Hepatocyte (in vitro differentiated cells): ENCODE results near the gene PMS1. TPM values are rescaled to one million over a fixed set of nuclear protein-coding genes. Genes with fewer than 3 reads are reported as not detected.
A peak's percentile ranks its signal among the peaks of the same experiment; 100 is the strongest.

Experiments used
- DNase-seq: peaks from one replicate; pipeline ENCODE4 v3.0.0-alpha.2; 2016; ENCODE audit warnings: low spot score
- H2AFZ ChIP-seq: fragments of 200-600 bp; sonication (generic); 2 replicates; pipeline ENCODE4 v1.6.0; 2016; ENCODE audit warnings: antibody characterized with exemption, mild to moderate bottlenecking
- H3K27ac ChIP-seq: fragments of 200-600 bp; sonication (generic); 2 replicates; pipeline ENCODE4 v1.5.1; 2016; ENCODE audit warnings: mild to moderate bottlenecking
- H3K27me3 ChIP-seq: fragments of 200-600 bp; sonication (generic); 2 replicates; pipeline ENCODE4 v1.6.1; 2016
- H3K36me3 ChIP-seq: fragments of 200-600 bp; sonication (generic); replicated peaks from 2 replicates; pipeline ENCODE4 v1.5.1; 2016; ENCODE audit warnings: low read depth; ENCODE audit not compliant: insufficient read depth
- H3K4me1 ChIP-seq: fragments of 200-600 bp; sonication (generic); 2 replicates; pipeline ENCODE4 v1.5.1; 2016; ENCODE audit warnings: mild to moderate bottlenecking, moderate library complexity; ENCODE audit not compliant: insufficient read depth
- H3K4me2 ChIP-seq: fragments of 200-600 bp; sonication (generic); 2 replicates; pipeline ENCODE4 v1.6.0; 2016
- H3K4me3 ChIP-seq: fragments of 200-600 bp; sonication (generic); 2 replicates; pipeline ENCODE4 v1.5.1; 2016; ENCODE audit warnings: mild to moderate bottlenecking
- H3K79me2 ChIP-seq: fragments of 200-600 bp; sonication (generic); 2 replicates; pipeline ENCODE4 v1.6.0; 2017; ENCODE audit warnings: mild to moderate bottlenecking
- H3K9me2 ChIP-seq: fragments of 200-600 bp; sonication (generic); replicated peaks from 2 replicates; pipeline ENCODE4 v1.6.0; 2017; ENCODE audit warnings: mild to moderate bottlenecking; ENCODE audit not compliant: insufficient read depth
- H3K9me3 ChIP-seq: fragments of 200-600 bp; sonication (generic); 2 replicates; pipeline ENCODE4 v1.5.1; 2016; ENCODE audit warnings: low read depth, mild to moderate bottlenecking
- H4K20me1 ChIP-seq: fragments of 200-600 bp; sonication (generic); 2 replicates; pipeline ENCODE4 v1.6.0; 2016; ENCODE audit warnings: mild to moderate bottlenecking; ENCODE audit not compliant: insufficient read depth, poor library complexity, severe bottlenecking
- EZH2 ChIP-seq: fragments of 200-600 bp; sonication (generic); IDR thresholded peaks from 2 replicates; pipeline ENCODE4 v1.6.1; 2016; ENCODE audit warnings: antibody characterized with exemption, mild to moderate bottlenecking, borderline replicate concordance
- EZH2phosphoT487 ChIP-seq: fragments of 200-600 bp; sonication (generic); IDR thresholded peaks from one replicate; pipeline ENCODE4 v1.6.1; 2018; ENCODE audit warnings: antibody characterized with exemption, mild to moderate bottlenecking, low read depth, moderate library complexity; ENCODE audit not compliant: unreplicated experiment, severe bottlenecking
- WGBS: methylation state at CpG from one replicate; pipeline ENCODE4 v1.1.6; 2016; ENCODE audit warnings: low lambda C conversion rate; ENCODE audit errors: missing lambda C conversion rate; 5-methylcytosine and 5-hydroxymethylcytosine counted together
- polyA plus RNA-seq: library from polyadenylated mRNA; unstranded; fragments of >200 nt; fragmentation: Nextera tagmentation; extraction: Ambion mirVana; gene quantifications from 2 replicates; pipeline ENCODE4 v1.2.1, GENCODE V29; 2016
- total RNA-seq: library from RNA; depleted of rRNA; stranded (reverse); fragments of >200 nt; gene quantifications from 2 replicates; pipeline ENCODE4 v1.2.3, GENCODE V29; 2014
- TF ChIP-seq, protein P1 (sequence below): fragments of 200-600 bp; sonication (generic); IDR thresholded peaks from 2 replicates; pipeline ENCODE4 v1.5.1; 2016; ENCODE audit warnings: antibody characterized with exemption, mild to moderate bottlenecking; ENCODE audit not compliant: poor library complexity

PMS1 gene
- total and polyA plus RNA-seq, 2 experiments from 2014 or later = 13.1 to 14.6 TPM

- Histone ChIP-seq H4K20me1 (no peaks in the 10 kb centered on the region), H3K9me3 (no peaks in the 10 kb centered on the region), H3K79me2 (peaks cover 6% of the 10 kb centered on the region), H3K9me2 (no peaks in the 10 kb centered on the region), H3K36me3 (no peaks in the 10 kb centered on the region), H3K4me1 (no peaks in the 10 kb centered on the region), H3K27me3 (no peaks in the 10 kb centered on the region), H2AFZ (no peak overlapping the region), H3K4me3 (no peak overlapping the region), H3K4me2 (no peak overlapping the region), H3K27ac (no peak overlapping the region)
- DNase-seq = no peak
- 89% methylated on average over 6 of the region's 6 CpGs for WGBS
- TF ChIP-seq, protein P1, sequence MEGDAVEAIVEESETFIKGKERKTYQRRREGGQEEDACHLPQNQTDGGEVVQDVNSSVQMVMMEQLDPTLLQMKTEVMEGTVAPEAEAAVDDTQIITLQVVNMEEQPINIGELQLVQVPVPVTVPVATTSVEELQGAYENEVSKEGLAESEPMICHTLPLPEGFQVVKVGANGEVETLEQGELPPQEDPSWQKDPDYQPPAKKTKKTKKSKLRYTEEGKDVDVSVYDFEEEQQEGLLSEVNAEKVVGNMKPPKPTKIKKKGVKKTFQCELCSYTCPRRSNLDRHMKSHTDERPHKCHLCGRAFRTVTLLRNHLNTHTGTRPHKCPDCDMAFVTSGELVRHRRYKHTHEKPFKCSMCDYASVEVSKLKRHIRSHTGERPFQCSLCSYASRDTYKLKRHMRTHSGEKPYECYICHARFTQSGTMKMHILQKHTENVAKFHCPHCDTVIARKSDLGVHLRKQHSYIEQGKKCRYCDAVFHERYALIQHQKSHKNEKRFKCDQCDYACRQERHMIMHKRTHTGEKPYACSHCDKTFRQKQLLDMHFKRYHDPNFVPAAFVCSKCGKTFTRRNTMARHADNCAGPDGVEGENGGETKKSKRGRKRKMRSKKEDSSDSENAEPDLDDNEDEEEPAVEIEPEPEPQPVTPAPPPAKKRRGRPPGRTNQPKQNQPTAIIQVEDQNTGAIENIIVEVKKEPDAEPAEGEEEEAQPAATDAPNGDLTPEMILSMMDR = no peak
- TF ChIP-seq EZH2 (no peak), EZH2phosphoT487 (no peak)
Observed at GRCh38 chr2:189797902-189798301, 13.7 kb downstream of the PMS1 start.

GRCh38 chr2:189798312-189799029, 14.2 kb downstream of the PMS1 start:
- H2AFZ ChIP-seq = no peak overlapping the region
- no peak overlapping the region for H3K4me3 ChIP-seq
- 89% methylated on average over 4 of the region's 4 CpGs for WGBS
- no peaks in the 10 kb centered on the region for H3K27me3 ChIP-seq
- no peak for TF ChIP-seq EZH2
- TF ChIP-seq, protein P1 = peak; percentile 61
- peak; percentile 23 for DNase-seq
- H3K4me1 ChIP-seq = no peaks in the 10 kb centered on the region
- H4K20me1 ChIP-seq = no peaks in the 10 kb centered on the region
- H3K9me2 ChIP-seq = no peaks in the 10 kb centered on the region
- H3K9me3 ChIP-seq = no peaks in the 10 kb centered on the region
- H3K27ac ChIP-seq = no peak overlapping the region
- no peak overlapping the region for H3K4me2 ChIP-seq
- H3K36me3 ChIP-seq = no peaks in the 10 kb centered on the region
- peaks cover 6% of the 10 kb centered on the region for H3K79me2 ChIP-seq

- H3K27ac ChIP-seq = no peak overlapping the region
- H3K27me3 ChIP-seq = no peaks in the 10 kb centered on the region
- DNase-seq = no peak
- no peaks in the 10 kb centered on the region for H3K9me2 ChIP-seq
- no peak overlapping the region for H3K4me2 ChIP-seq
- TF ChIP-seq EZH2 (no peak), EZH2phosphoT487 (no peak)
- TF ChIP-seq, protein P1 = no peak
- no peaks in the 10 kb centered on the region for H3K9me3 ChIP-seq
- H3K79me2 ChIP-seq = peaks cover 6% of the 10 kb centered on the region
- no peak overlapping the region for H2AFZ ChIP-seq
- no peaks in the 10 kb centered on the region for H3K36me3 ChIP-seq
- H4K20me1 ChIP-seq = no peaks in the 10 kb centered on the region
- H3K4me3 ChIP-seq = no peak overlapping the region
- H3K4me1 ChIP-seq = no peaks in the 10 kb centered on the region
Observed at GRCh38 chr2:189799030-189799331, 14.7 kb downstream of the PMS1 start.

- no peak overlapping the region for H3K4me2 ChIP-seq
- WGBS = 87% methylated on average over 2 of the region's 2 CpGs
- H3K9me2 ChIP-seq = no peaks in the 10 kb centered on the region
- peaks cover 6% of the 10 kb centered on the region for H3K79me2 ChIP-seq
- TF ChIP-seq EZH2phosphoT487 (no peak), EZH2 (no peak)
- TF ChIP-seq, protein P1 = no peak
- H3K27ac ChIP-seq = no peak overlapping the region
- H3K9me3 ChIP-seq = no peaks in the 10 kb centered on the region
- H4K20me1 ChIP-seq = no peaks in the 10 kb centered on the region
- no peak overlapping the region for H2AFZ ChIP-seq
- H3K4me3 ChIP-seq = no peak overlapping the region
- H3K27me3 ChIP-seq = no peaks in the 10 kb centered on the region
- no peaks in the 10 kb centered on the region for H3K36me3 ChIP-seq
- H3K4me1 ChIP-seq = no peaks in the 10 kb centered on the region
- no peak for DNase-seq
Observed at GRCh38 chr2:189799531-189799930, 15.3 kb downstream of the PMS1 start.
